Neural crest cell (in vitro differentiated cells): ENCODE data around the gene ZNF142. TPM values are rescaled to one million over a fixed set of nuclear protein-coding genes. Genes with fewer than 3 reads are reported as not detected.

Experiments used
- DNase-seq: peaks from one replicate; pipeline ENCODE4 v3.0.0; 2021; ENCODE audit warnings: low read depth, mixed read lengths, low spot score
- H3K27ac Mint-ChIP-seq: one replicate; pipeline ENCODE4 v1.8.0; 2021; ENCODE audit warnings: mild to moderate bottlenecking, mixed read lengths; ENCODE audit not compliant: unreplicated experiment
- H3K27me3 Mint-ChIP-seq: 2 replicates; pipeline ENCODE4 v1.8.0; 2021; ENCODE audit warnings: low read depth, mild to moderate bottlenecking, mixed read lengths
- H3K36me3 Mint-ChIP-seq: 2 replicates; pipeline ENCODE4 v1.8.0; 2021; ENCODE audit warnings: low read depth, mild to moderate bottlenecking, mixed read lengths
- H3K4me1 Mint-ChIP-seq: 2 replicates; pipeline ENCODE4 v1.8.0; 2021; ENCODE audit warnings: mixed read lengths
- H3K4me3 Mint-ChIP-seq: one replicate; pipeline ENCODE4 v1.8.0; 2021; ENCODE audit warnings: mild to moderate bottlenecking, mixed read lengths
- H3K9me3 Mint-ChIP-seq: 2 replicates; pipeline ENCODE4 v1.8.0; 2021; ENCODE audit warnings: mixed read lengths
- total RNA-seq: library from RNA; stranded (reverse); gene quantifications from 2 replicates; pipeline ENCODE4 v1.2.1, GENCODE V29; 2021
- TF ChIP-seq, protein P1 (sequence below): fragments of 200-600 bp; sonication (generic); conservative IDR thresholded peaks from 2 replicates; pipeline ENCODE4 v1.5.0; 2021; ENCODE audit warnings: antibody characterized with exemption, mild to moderate bottlenecking

Gene ZNF142
- total RNA-seq, 1 donor from 2014 or later = 58.2 TPM

DNA sequence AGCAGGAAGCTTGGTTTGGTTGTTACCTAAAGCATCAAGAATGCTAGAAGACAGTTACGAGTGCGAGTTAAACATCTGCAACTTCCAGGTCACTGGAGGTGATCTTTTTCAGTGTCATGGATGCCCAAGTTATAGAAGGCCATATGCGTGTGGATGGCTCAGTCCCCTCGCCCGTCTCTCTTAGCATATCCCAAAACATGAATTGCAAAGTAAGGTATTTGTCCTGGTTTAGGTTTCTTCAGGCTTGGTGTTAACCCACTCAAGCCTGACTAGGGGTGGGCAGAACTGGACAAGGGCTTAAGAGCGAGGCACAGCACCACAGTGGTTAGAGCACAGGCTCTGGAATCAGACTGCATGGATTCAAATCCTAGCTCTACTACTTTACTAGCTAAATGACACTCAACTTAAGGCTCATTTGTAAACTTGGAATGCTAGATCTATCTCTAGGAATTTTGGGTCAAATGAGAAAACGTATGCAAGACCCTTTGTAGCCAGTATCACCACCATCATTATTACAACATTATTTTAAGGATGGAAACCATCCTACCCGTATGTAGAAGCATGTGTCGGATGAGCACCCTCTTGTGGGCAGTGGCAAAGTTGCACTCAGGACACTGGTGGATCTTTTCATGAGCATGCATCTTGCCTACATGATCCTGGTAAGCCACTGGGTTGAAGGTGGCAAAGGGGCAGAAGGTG lies 11.2 kb downstream of the ZNF142 start:
- TF ChIP-seq, protein P1, sequence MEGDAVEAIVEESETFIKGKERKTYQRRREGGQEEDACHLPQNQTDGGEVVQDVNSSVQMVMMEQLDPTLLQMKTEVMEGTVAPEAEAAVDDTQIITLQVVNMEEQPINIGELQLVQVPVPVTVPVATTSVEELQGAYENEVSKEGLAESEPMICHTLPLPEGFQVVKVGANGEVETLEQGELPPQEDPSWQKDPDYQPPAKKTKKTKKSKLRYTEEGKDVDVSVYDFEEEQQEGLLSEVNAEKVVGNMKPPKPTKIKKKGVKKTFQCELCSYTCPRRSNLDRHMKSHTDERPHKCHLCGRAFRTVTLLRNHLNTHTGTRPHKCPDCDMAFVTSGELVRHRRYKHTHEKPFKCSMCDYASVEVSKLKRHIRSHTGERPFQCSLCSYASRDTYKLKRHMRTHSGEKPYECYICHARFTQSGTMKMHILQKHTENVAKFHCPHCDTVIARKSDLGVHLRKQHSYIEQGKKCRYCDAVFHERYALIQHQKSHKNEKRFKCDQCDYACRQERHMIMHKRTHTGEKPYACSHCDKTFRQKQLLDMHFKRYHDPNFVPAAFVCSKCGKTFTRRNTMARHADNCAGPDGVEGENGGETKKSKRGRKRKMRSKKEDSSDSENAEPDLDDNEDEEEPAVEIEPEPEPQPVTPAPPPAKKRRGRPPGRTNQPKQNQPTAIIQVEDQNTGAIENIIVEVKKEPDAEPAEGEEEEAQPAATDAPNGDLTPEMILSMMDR = peak; percentile 78
- peak; percentile 52 for DNase-seq
- Mint-ChIP-seq H3K36me3 (peaks cover 11% of the 10 kb centered on the region), H3K9me3 (no peaks in the 10 kb centered on the region), H3K4me3 (no peak overlapping the region), H3K27ac (no peak overlapping the region), H3K27me3 (no peaks in the 10 kb centered on the region), H3K4me1 (no peaks in the 10 kb centered on the region)

GRCh38 chr2:218645126-218645525 lies 14.3 kb downstream of the ZNF142 start:
- H3K9me3 Mint-ChIP-seq = no peaks in the 10 kb centered on the region
- TF ChIP-seq, protein P1 = no peak
- H3K4me3 Mint-ChIP-seq = no peak overlapping the region
- H3K36me3 Mint-ChIP-seq = peaks cover 10% of the 10 kb centered on the region
- no peak overlapping the region for H3K27ac Mint-ChIP-seq
- no peaks in the 10 kb centered on the region for H3K27me3 Mint-ChIP-seq
- H3K4me1 Mint-ChIP-seq = no peaks in the 10 kb centered on the region
- no peak for DNase-seq

- no peak for DNase-seq
- Mint-ChIP-seq H3K27me3 (no peaks in the 10 kb centered on the region), H3K27ac (peak overlapping the region; percentile 45), H3K36me3 (peaks cover 10% of the 10 kb centered on the region), H3K4me3 (no peak overlapping the region), H3K4me1 (no peaks in the 10 kb centered on the region), H3K9me3 (no peaks in the 10 kb centered on the region)
- TF ChIP-seq, protein P1 = no peak
Measured at GRCh38 chr2:218644721-218645120, 14.7 kb downstream of the ZNF142 start.

DNA sequence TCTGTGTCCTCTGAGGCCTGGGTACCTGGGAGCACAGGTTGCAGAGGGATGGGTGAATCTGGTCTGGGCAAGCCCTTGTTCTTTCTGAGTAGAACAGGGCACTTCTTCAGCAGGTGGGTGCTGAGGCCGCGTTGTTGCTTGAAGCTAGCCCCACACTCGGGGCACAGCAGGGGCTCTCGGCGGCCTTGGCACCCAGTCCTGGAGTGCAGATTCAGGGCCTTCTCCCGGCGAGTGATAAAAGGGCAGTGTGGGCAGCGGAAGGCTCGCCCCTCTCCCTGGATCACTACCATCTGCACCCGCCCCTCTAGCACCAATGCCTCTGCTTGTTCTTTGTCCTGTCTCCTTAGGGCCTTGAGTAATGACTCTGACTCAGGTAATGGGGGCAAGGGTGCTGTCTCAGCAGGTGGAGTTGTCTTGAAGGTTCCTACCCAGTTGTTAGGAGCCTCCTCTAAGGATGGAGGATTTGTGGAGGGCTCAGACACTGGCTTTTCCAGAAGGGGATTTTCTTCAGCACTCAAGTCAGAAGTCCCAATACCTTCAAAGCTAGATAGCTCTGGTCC lies 15.6 kb downstream of the ZNF142 start:
- TF ChIP-seq, protein P1 = no peak
- peaks cover 10% of the 10 kb centered on the region for H3K36me3 Mint-ChIP-seq

GRCh38 chr2:218642786-218643185 lies 16.6 kb downstream of the ZNF142 start:
- Mint-ChIP-seq H3K9me3 (no peaks in the 10 kb centered on the region), H3K4me3 (no peak overlapping the region), H3K4me1 (no peaks in the 10 kb centered on the region), H3K36me3 (peaks cover 11% of the 10 kb centered on the region), H3K27me3 (no peaks in the 10 kb centered on the region), H3K27ac (no peak overlapping the region)
- TF ChIP-seq, protein P1 = no peak
- no peak for DNase-seq

More for the DNA sequence above, 15.6 kb downstream of the ZNF142 start:
- H3K4me3 Mint-ChIP-seq = no peak overlapping the region
- no peaks in the 10 kb centered on the region for H3K4me1 Mint-ChIP-seq
- no peaks in the 10 kb centered on the region for H3K9me3 Mint-ChIP-seq
- H3K27ac Mint-ChIP-seq = no peak overlapping the region
- no peak for DNase-seq
- H3K27me3 Mint-ChIP-seq = no peaks in the 10 kb centered on the region
